A549 (cell line): ENCODE measurements around the gene PDLIM7.

Experiments
- CTCF ChIP-seq: fragments of >200 bp; sonication (Bioruptor Twin); formaldehyde crosslinking; IDR thresholded peaks from 3 replicates; pipeline ENCODE4 v1.5.1; 2016
- EHMT2 ChIP-seq: fragments of 200-600 bp; sonication (generic); IDR thresholded peaks from 2 replicates; pipeline ENCODE4 v1.6.1; 2016; ENCODE audit warnings: antibody characterized with exemption, low read depth, mild to moderate bottlenecking, moderate library complexity
- POLR2A ChIP-seq: IDR thresholded peaks from 2 replicates; pipeline ENCODE4 v1.6.1; 2012; ENCODE audit warnings: mild to moderate bottlenecking, low read length
- POLR2AphosphoS2 ChIP-seq: conservative IDR thresholded peaks from 2 replicates; pipeline ENCODE4 v1.6.1; 2012; ENCODE audit warnings: low read length, improper control_type of control experiment, inconsistent platforms
- RCOR1 ChIP-seq: fragments of 150-350 bp; IDR thresholded peaks from 2 replicates; pipeline ENCODE4 v1.6.1; 2014; ENCODE audit warnings: antibody characterized with exemption, low read length, low read depth
- REST ChIP-seq: fragments of 200-600 bp; sonication (generic); IDR thresholded peaks from 2 replicates; pipeline ENCODE4 v1.6.1; 2016; ENCODE audit warnings: antibody characterized with exemption, mild to moderate bottlenecking, moderate library complexity
- ZSCAN20 ChIP-seq: fragments of 250-450 bp; sonication (Bioruptor Pico); IDR thresholded peaks from 2 replicates; pipeline ENCODE4 v1.8.0; 2022; ENCODE audit warnings: mild to moderate bottlenecking, moderate library complexity

GRCh38 chr5:177484902-177485549, 12.4 kb downstream of the PDLIM7 start:
- TF ChIP-seq REST, result no peak
- no peak for TF ChIP-seq ZSCAN20 (CRISPR knock-in tag)
- TF ChIP-seq POLR2AphosphoS2, result no peak
- no peak for TF ChIP-seq RCOR1
- TF ChIP-seq CTCF, result no peak
- no peak for TF ChIP-seq POLR2A
- TF ChIP-seq EHMT2, result no peak
